Psoas muscle (tissue), 8 donors: ENCODE data around the gene INSYN2B. TPM values are rescaled to one million over a fixed set of nuclear protein-coding genes. Genes with fewer than 3 reads are reported as not detected.

Experiments
- ATAC-seq, 4 donors: fragments of 200-7000 bp; cut with Tn5 transposase; one replicate each; pipeline ENCODE4 v1.9.1; 2020; ENCODE audit warnings: moderate library complexity in 3 of 4, mild to moderate bottlenecking in 2 of 4
- DNase-seq, 2 donors: peaks; one replicate each; pipeline ENCODE4 v3.0.0-alpha.2; 2020
- H3K27ac ChIP-seq: fragments of 200-600 bp; one replicate; pipeline ENCODE4 v1.8.0; 2022
- H3K27me3 ChIP-seq, 3 donors: fragments of 200-600 bp in 1 of 3; one replicate each; pipeline versions ENCODE4 v1.6.1 to v1.8.0; 2013 to 2022; ENCODE audit warnings: low read length in 2 of 3, mild to moderate bottlenecking in 2 of 3, moderate library complexity in 1 of 3; ENCODE audit not compliant: insufficient read depth in 3 of 3
- H3K36me3 ChIP-seq, 2 donors: fragments of 200-600 bp in 1 of 2; one replicate each; pipeline versions ENCODE4 v1.6.1 to v1.8.0; 2013 to 2022; ENCODE audit warnings: low read depth in 1 of 2, mild to moderate bottlenecking in 1 of 2, moderate library complexity in 1 of 2; ENCODE audit not compliant: insufficient read depth in 1 of 2
- H3K4me1 ChIP-seq: fragments of 200-600 bp; one replicate; pipeline ENCODE4 v1.8.0; 2022
- H3K4me3 ChIP-seq: fragments of 200-600 bp; one replicate; pipeline ENCODE4 v1.8.0; 2022; ENCODE audit warnings: mild to moderate bottlenecking
- H3K9me3 ChIP-seq: fragments of 200-600 bp; one replicate; pipeline ENCODE4 v1.8.0; 2022
- CTCF ChIP-seq: fragments of 200-600 bp; IDR thresholded peaks from one replicate; pipeline ENCODE4 v1.8.0; 2022; ENCODE audit warnings: antibody characterized with exemption
- WGBS, 3 donors: extraction: QIAGEN DNeasy Blood & Tissue Kit; methylation state at CpG; one replicate each; pipeline versions ENCODE4 v1.1.6 to v1.1.7; 2013; 5-methylcytosine and 5-hydroxymethylcytosine counted together
- intact Hi-C, 2 donors: fragments of 100-400 bp; cut with DNase I; formaldehyde crosslinking; loops; one replicate each; pipeline versions ENCODE4 v1.11.0 to v1.14.2; 2022
- polyA plus RNA-seq, 3 donors: library from polyadenylated mRNA; stranded (reverse); fragments of 200-250 nt; gene quantifications; one replicate each; pipeline ENCODE4 v1.2.3, GENCODE V29; 2013
- total RNA-seq, 4 donors: library from RNA; stranded (reverse); fragmentation: NEBNext Ultra II Directional in 2 of 4; extraction: Animal tissue kit (Norgen Biotek cat#: 25700) in 2 of 4; gene quantifications; one replicate each; pipeline versions ENCODE4 v1.2.1 to v1.2.4, GENCODE V29; 2021 to 2023
- donor health status: healthy with polysubstance abuse.
- donor health status: DM: no; HTN: no; CAD: no; lungs with moderate emphysema.
- donor health status: Bipolar disorder and iron deficiency.
- donor health status: healthy.
- donor health status: DM: yes; HTN: yes; CAD: no.
- donor health status: DM: no; HTN: no; CAD: no.
- donor health status: DM: no; HTN: no; CAD: no.
- donor health status: DM: yes; HTN: yes; CAD: no.

The INSYN2B gene
- total and polyA plus RNA-seq, 7 donors: 0.01 TPM; not detected in 6

- no peaks in the 10 kb centered on the region for H3K9me3 ChIP-seq
- WGBS, 3 donors: 57 to 77% (median 72%) methylated on average over 8 of the region's 8 CpGs
- H3K27me3 ChIP-seq: no peaks in the 10 kb centered on the region
- no peaks in the 10 kb centered on the region for H3K4me1 ChIP-seq
- no peak for TF ChIP-seq CTCF
- H3K36me3 ChIP-seq: no peaks in the 10 kb centered on the region
- ATAC-seq (no peak), DNase-seq (no peak)
- no peak overlapping the region for H3K4me3 ChIP-seq
- no peak overlapping the region for H3K27ac ChIP-seq
- intact Hi-C loops: no loop called here
Measured at GRCh38 chr5:169991115-169991869, 11.0 kb upstream of the INSYN2B start.

GRCh38 chr5:169989365-169989764 lies 9.1 kb upstream of the INSYN2B start:
- H3K4me1 ChIP-seq: no peaks in the 10 kb centered on the region
- DNase-seq: no peak
- 29 to 38% (median 33%) methylated on average over 1 of the region's 1 CpG for WGBS, 3 donors

GRCh38 chr5:169988947-169989346 lies 8.7 kb upstream of the INSYN2B start:
- Histone ChIP-seq H3K4me1 (no peaks in the 10 kb centered on the region), H3K36me3 (no peaks in the 10 kb centered on the region), H3K4me3 (no peak overlapping the region), H3K27me3 (no peaks in the 10 kb centered on the region), H3K27ac (no peak overlapping the region), H3K9me3 (no peaks in the 10 kb centered on the region)
- DNase-seq: no peak
- no peak for TF ChIP-seq CTCF
- 82 to 91% (median 83%) methylated on average over 1 of the region's 1 CpG for WGBS, 3 donors
- ATAC-seq: no peak
- intact Hi-C loops: no loop called here

More at GRCh38 chr5:169989365-169989764, 9.1 kb upstream of the INSYN2B start:
- ATAC-seq: no peak
- no peaks in the 10 kb centered on the region for H3K9me3 ChIP-seq
- H3K36me3 ChIP-seq: no peaks in the 10 kb centered on the region
- H3K27ac ChIP-seq: no peak overlapping the region
- H3K27me3 ChIP-seq: no peaks in the 10 kb centered on the region
- H3K4me3 ChIP-seq: no peak overlapping the region
- TF ChIP-seq CTCF: no peak
- intact Hi-C loops: no loop called here

- Histone ChIP-seq H3K4me1 (no peaks in the 10 kb centered on the region), H3K36me3 (no peaks in the 10 kb centered on the region), H3K27me3 (no peaks in the 10 kb centered on the region), H3K4me3 (no peak overlapping the region), H3K27ac (no peak overlapping the region), H3K9me3 (no peaks in the 10 kb centered on the region)
- DNase-seq: no peak
- no peak for ATAC-seq
- intact Hi-C loops: no loop called here
- TF ChIP-seq CTCF: no peak
- 88 to 89% (median 89%) methylated on average over 4 of the region's 4 CpGs for WGBS, 3 donors
Measured at GRCh38 chr5:169988206-169988605, 7.9 kb upstream of the INSYN2B start.

GRCh38 chr5:169979871-169980270 lies 424 bp downstream of the INSYN2B start:
- DNase-seq (no peak), ATAC-seq (no peak)
- H3K9me3 ChIP-seq: no peaks in the 10 kb centered on the region
- 16 to 24% (median 23%) methylated on average over 3 of the region's 3 CpGs for WGBS, 3 donors
- H3K27ac ChIP-seq: no peak overlapping the region
- no peaks in the 10 kb centered on the region for H3K36me3 ChIP-seq
- no peaks in the 10 kb centered on the region for H3K4me1 ChIP-seq
- no peak overlapping the region for H3K4me3 ChIP-seq
- H3K27me3 ChIP-seq: peaks cover 0 to 7% (median 0%) of the 10 kb centered on the region in 3 donors
- TF ChIP-seq CTCF: no peak
- intact Hi-C loops: no loop called here
